ENCODE results near the gene HSPA9. TPM values are rescaled to one million over a fixed set of nuclear protein-coding genes. Genes with fewer than 3 reads are reported as not detected.

The HSPA9 gene
- total RNA-seq = 222 TPM

DNA sequence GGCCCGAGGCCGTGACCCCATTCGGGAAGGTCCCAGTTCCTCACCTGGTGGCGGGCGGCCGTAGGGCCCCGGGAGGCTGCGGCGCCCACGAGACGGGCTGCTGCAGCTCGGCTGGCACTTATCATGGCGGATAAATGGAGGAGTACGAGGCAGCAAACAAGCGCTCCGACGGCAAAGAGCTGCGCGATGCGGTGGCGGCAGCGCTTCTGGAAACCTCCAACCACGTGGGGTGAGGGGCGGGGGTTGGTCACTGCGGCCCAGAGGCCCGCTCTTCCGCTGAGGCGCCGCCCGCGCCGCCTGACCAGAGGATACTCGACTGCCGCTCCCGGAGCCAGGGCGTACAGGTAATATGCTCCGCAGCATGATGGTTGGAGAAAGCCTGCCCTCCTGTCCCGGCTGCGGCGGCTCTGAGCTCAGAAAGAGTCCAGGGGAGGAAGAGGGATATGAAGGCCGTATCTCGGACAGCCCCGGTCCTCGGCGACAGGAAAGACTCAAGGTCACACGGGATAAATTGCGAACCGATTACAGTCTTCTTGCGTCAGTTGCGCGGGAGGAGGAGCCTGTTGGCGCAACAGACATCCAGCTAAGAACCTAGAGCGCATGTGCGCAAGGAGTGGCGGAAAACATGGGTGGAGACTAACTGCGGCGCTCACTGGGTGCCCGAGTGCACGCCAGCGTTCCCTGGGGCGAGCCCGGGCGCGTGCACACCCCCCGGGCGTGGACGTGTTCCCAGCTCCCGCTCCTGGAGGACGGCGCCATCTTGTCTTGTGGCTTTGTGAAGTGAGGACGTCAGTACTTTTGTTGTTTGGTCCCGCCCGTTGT lies at the start of gene HSPA9:
HSPA9 (minus strand) TSS at position 208 of the 822 bp plus-strand sequence; CDS start at position 125, 83 bp downstream.
- DNase-seq (ENCODE audit: low read depth in 2 of 3, low spot score in 2 of 3) = peak; percentile 98 to 100 (median 99)

DNA sequence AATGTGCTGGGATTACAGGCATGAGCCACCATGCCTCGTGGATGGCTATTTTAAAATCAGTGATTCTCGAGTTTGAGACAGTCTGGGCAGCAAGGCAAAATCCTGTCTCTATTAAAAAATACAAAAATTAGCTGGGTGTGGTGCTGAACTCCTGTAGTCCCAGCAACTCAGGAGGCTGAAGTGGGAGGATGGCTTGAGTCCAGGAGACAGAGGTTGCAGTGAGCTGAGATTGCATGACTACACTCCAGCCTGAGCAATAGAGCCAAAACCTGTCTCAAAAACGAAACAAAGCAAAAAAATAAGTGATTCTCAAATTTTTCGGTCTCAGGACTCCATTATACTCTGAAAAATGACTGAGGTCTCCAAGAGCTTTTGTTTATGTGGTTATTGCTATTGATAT lies 47.9 kb upstream of the HSPA9 start:
- no peak for DNase-seq (ENCODE audit: low read depth in 2 of 3, low spot score in 2 of 3)

DNA sequence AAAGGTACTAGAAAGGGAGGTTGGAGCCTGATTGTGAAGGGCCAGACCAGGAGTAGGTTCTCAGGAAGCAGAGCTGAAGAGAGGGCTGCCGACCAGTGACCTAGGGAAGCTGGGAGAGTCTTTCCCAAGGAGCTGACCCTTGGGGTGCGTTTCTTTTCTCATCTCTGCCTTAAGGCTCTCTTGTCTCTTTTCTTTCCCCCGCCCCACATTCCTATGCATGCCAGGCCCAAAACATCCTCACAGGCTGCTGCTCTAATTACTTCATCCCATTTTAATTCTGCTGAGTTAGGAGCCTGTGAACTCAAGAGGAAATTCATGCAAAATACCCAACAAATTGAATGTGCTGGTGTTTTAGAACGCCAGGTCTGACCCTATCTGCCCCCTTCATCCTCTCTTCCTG lies 46.9 kb upstream of the HSPA9 start:
- no peak for DNase-seq (ENCODE audit: low read depth in 2 of 3, low spot score in 2 of 3)

DNA sequence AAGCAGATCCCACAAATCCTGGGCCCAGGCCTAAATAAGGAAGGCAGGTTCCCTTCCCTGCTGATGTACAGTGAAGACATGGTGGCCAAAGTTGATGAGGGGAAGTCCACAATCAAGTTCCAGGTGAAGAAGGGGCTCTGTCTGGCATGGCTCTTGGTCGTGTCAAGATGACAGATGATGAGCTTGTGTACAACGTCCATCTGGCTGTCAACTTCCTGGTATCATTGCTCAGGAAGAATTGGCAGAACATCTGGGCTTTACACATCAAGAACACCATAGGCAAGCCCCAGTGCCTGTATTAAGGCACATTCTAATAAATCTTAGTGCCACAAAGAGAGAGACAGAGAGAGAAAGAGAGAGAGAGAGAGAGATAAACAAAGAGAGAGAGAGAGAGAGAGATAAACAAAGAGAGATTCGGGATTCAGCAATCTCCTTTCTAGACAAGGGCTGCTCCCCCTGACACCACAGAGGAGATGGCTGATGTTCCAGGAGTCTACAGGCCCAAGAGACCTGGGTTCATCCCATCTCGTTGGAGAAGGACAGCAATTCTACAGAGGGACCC lies 45.5 kb upstream of the HSPA9 start:
- DNase-seq (ENCODE audit: low read depth in 2 of 3, low spot score in 2 of 3) = no peak

DNA sequence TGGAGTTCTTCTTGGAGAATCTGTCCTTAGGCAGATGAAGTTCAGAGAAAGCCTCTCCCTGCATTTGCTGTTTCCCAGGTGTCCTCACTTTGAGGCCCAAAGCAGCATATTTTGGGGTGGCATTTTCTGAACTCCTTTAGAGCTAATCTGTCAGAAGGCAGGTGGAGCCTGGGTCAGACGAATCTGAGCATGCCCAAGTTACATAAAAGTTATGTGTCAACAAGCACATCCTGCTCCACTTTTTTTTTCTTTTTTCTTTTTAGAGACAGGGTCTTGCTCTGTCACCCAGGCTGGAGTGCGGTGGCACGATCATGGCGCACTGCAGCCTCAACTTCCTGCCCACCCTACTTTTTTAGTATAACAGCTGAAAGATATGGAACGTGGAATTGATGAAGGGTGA lies 41.3 kb upstream of the HSPA9 start:
- DNase-seq (ENCODE audit: low read depth in 2 of 3, low spot score in 2 of 3) = no peak

DNA sequence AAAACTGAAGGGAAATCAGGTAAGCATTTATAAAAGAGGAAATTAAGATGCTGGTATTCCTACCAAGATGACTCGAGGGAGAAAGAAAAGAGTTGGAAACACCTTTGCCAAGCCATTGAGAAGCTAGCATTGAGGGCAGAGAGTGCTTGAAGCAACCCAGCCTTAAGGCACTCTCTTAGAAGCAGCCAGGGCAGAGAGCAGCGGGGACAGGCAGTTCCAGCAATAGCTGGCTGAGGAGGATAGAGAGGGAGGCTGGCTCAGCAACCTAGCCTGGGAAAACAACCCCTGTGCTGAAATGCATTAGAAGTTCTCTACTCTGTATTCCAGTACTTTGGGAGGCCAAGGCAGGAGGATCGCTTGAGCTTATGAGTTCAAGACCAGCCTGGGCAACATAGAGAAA lies 40.3 kb upstream of the HSPA9 start:
- no peak for DNase-seq (ENCODE audit: low read depth in 2 of 3, low spot score in 2 of 3)

DNA sequence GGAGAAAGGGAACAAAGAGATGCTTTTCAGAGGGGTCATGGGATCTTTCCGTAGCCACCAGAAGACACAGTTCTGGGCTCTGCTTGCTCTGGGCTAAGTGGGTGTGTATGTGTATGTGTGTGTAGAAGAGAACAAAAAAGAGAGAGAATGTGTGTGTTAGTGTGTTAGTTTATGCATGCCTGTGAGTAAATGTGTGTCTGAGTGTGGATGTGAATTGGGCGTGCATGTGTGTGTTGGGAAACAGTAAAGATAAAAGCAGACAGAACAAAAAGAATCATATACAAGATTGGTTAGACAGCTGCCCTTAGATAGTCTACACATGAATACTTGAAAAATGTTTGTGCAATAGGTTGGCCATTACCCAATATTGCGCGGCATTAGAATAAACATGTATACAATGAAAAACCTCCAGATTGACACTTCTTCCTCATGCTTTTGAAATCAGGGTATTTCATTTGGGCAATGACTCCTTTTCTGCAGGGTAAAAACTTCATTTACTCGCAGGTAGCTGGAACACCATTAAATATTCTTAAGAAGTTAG lies 36.5 kb upstream of the HSPA9 start:
- DNase-seq (ENCODE audit: low read depth in 2 of 3, low spot score in 2 of 3) = no peak

DNA sequence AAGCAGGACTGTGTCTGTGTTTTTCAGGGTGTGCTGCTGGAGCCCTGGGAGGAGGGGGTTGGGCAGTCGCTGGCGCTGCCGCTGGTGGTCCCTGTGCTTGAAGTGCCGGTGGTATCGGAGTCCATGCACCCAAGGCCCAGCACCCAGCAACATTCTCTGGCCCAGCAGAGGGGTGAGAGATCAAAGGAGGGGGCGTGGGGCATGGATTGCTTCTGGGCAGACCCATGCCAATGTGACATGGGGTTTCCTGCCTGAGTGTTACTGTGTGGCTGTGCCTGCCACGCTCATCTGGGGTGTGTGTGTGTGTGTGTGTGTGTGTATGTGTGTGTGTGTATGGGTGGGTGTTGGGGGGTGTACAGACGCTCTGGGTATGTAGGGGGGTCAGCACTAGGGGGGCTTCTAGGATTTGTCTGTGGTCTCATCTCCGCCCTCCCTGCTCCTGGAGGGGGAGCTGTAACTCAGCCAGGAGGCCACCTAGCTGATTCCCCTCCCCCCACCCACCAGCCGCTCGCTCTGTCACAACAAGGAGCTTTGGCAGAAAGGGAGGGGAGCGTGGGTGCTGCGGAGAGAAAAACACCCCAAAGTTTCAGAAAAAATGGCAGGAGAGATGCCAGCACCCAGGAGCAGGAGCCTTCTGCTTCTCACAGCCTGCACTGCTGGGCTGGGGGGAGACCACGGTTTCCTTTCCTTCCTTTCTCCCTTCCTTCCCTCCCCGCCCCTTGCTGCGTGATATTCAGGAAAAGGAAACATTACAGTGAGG lies 35.9 kb upstream of the HSPA9 start:
- DNase-seq (ENCODE audit: low read depth in 2 of 3, low spot score in 2 of 3) = peak in 2 of 3 donors; percentile 27 to 51

DNA sequence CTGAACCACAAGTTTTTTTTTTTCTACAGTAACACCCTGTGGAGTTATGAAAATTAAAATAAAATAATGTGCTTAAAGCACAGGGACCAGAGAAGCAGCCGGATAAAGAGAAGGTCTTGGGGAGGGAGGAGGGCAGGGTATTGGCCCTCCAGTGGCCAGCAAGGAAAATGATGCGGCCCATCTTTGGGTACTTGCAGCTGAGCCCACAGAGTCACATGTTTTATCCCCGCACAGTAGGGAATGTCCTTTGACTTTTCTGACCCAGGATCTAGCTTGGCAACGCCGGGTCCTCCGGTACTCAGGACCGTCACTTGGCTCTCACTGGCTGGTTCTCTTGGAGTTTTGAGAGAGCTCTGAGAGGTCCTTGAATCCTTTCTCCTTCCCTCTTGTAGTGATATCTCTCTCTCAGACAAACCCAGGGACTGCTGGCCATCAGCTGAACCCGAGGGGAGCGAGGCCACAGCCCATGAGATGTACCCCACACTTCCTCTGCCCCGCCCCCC lies 35.3 kb upstream of the HSPA9 start:
- peak in 1 of 3 donors; percentile 18 for DNase-seq (ENCODE audit: low read depth in 2 of 3, low spot score in 2 of 3)

DNA sequence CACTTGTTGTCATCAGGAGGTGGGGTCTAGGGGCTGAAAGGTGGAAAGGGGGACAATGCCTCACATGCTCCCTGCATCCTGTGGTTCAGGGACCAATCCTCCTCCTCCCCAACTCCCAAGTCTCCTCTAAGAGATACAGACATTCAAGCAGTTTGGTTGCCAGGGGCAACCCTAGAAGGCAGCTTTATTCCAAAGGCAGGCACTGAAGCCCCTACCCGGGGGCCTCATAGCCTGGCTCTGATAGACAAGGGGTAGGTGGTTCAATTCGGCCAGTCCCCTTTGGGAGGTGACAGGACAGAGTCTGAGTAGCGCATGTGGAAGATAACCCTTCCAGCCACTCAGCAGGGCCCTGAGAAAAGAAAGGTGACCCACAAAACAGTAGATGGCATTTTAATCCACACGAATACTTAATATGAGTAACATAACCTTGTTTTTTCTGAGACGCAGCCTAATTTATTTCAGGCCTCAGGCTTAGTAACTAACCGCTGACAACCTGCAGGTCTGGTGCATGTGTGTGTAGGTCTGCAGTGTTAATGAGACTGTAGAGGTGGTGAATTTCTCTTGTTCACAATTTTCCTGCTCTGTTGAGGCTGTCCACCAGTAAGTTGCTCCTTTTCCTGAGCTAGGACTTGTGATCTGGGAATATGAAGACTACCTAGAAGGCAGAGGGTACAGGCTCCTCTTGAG lies 31.3 kb upstream of the HSPA9 start:
- no peak for DNase-seq (ENCODE audit: low read depth in 2 of 3, low spot score in 2 of 3)

DNA sequence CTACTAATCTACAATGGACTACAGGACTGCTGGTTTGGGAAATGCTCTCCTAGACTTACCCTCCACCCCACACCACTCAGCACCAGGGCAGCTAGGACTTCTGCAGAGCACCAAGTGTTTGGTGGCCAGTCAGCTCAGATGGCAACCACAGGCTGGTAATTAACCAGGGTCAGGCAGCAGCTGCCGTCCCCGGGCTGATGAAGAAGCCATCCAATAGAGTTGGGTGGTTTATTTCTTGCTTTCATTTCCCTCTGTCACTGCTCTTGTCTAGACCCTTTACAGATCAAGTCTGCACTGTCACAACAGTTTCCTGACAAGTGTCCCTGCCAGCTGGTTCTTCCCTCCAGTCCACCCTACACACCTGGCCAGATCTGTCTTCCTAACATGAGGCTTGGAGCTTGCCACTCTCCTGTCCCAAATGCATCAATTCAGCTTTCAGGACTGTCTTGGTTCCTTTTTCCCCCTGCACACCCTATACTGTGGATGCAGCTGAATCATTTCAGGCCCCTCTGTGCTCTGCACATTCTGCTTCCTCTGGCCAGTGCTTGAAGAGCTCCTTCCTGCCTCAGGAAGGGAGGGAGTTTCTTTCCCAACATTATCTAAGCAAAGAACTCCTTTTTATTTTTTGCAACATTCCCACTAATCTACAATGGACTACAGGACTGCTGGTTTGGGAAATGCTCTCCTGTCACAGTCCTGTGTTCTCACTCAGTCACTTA lies 30.2 kb upstream of the HSPA9 start:
- peak in 1 of 3 donors; percentile 24 for DNase-seq (ENCODE audit: low read depth in 2 of 3, low spot score in 2 of 3)

DNA sequence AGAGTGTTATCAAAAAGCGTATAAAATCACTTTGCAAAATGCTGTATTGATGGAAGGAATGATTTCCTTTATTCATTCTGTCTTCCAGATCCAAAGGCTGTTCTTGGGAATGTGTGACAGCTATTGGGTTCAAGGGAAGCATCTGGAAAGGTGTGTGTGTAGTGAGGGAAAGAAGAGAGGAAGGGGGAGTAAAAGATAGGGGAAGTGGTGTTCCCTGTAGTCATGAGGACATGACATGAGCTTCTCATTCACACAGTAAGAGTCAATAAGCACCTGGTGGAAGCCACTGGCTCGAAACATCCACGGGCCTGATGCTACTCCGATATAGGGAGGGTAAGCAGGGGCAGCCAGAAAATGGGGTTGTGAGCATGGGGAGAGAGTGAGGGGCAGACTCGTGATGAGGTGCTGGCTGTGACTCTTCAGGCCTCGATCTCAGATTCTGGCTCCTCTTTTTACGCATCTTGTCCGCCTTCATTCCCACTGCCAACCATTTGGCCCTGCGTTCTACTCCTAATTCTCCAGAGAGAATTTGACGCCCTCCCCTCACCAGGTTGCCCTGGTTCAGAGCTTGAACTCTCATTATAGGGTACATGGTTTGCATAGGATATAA lies 29.1 kb upstream of the HSPA9 start:
- no peak for DNase-seq (ENCODE audit: low read depth in 2 of 3, low spot score in 2 of 3)

DNA sequence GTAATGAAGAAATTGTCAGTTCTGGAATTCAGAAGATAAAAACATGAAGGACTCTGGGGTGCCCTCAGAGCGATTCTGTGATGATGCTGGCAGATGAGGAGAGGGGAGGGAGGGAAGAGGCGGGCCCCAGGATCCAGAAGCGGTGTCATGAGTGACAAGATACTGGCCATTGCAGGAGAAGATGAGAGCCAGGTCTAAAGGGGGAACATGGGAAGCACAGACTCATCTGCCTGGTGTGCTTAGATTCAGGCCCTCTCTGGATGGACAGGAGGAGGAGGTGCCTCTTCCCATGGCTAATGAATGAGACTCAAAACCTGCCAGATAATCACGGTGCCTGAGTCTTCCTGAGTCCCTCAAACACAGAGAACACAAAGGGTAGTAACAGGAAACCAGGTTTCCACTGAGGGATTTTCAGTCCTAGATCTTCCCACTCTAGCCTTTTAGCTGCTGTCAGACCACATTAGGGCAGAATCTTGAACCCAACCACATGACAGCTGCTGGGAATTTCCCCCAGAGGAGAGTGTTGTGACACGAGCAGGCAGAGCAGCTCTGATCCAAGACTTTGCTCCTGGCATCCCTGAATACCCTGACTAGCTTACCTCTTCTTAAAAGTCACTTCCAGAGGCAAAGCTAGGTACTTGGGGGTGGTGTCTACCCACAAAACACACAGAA lies 28.2 kb upstream of the HSPA9 start:
- no peak for DNase-seq (ENCODE audit: low read depth in 2 of 3, low spot score in 2 of 3)

DNA sequence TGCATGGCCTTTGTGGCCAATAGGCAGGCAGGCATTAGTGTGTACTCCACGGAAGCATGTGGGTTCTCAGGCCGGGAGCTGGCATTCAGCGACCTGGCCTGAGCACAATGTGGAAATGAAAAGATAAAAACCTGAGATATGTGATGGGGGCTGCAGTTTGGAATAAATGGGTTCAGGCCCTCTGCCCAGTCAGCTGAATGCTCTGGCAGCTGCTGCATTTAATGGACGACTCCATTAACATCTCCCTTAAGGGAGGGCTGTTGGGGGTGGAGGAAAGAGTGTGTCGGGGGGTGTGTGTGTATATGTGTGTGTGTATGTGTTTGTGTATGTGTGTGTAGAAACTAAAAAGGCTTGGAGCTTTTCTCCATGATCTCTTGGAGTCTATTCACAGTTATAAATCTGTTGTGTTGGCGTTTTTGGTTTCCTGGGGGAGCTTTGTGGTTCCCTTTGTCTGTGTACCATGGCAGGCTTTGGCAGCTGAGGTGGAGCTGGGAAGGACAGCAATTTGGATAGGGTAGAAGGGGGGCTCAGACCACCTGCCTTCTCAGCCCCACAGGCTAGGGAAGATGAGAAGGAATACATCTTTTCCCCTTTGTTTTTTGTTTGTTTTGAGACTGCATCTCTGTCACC lies 27.3 kb upstream of the HSPA9 start:
- DNase-seq (ENCODE audit: low read depth in 2 of 3, low spot score in 2 of 3) = no peak

DNA sequence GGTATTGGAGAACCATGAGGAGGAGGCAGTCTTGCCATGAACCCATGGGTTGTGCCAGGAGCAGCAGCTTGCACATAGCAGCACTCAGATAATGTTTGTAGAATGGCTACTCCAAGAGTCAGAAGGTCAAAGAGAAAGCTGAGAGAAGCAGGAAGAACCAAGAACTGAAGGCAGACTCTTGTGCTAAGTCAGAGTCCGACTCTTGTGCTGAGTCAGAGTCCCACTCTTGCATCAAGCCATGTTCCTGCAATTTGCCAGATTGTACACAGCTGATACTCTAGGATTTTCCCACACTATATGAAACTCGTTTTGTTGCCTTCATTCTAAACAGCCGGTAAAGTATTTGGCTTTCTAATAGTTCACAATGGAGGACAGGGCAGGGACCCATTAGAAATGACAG lies 26.2 kb upstream of the HSPA9 start:
- DNase-seq (ENCODE audit: low read depth in 2 of 3, low spot score in 2 of 3) = peak in 2 of 3 donors; percentile 42 to 66

DNA sequence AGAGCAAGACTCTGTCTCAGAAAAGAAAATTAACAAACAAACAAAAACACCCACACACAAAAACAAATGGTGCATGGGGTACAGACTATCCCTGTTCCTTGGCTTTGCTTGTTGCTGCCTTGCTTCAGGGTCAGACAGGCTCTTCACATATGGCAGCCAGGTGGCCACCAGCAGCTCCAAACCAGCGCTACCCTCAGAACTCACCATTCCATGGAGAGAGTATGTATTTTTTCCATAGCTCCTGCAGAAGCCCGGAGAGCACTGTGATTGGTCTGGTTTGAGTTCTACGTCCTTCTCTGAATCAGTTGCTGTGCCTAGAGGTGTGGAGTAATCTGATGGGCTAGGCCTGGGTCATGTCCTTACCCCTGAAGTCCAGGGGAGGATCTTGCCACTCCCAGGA lies 25.2 kb upstream of the HSPA9 start:
- no peak for DNase-seq (ENCODE audit: low read depth in 2 of 3, low spot score in 2 of 3)

DNA sequence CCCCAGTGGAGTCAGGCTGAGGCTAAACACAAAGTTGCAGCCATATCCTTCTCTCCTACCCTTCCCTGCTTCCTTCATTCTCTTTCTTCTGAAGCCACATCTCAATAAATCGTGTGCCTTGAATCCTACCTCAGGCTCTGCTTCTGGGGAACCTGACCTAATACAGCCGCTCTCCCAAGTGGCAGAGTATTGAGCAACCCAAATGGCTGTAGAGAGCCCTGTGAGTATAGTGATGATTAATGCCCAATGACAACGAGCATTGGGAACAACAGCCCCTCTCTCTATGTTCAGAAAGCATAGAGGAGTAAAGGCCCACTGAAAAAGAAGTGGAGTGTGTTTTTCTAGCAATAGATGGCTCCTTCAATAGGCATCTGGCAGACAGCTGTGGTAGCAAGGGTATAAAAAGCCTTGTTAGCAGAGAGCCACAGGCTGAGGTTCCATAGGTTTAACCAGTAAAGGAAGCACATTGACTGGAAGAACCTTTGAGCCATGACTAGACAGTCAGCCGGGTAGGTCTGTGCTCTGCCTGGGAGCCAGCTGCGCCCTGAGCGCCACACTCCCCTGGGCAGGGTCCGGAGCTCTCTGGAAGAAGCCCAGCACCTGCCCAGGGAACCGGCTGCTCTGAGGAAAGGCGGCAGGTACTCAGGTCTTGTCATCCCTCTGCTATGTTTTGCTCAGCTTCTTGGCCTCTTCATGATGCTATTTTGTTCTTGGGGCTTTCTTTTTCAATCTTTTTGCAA lies 22.6 kb upstream of the HSPA9 start:
- no peak for DNase-seq (ENCODE audit: low read depth in 2 of 3, low spot score in 2 of 3)
